HCT116 (cell line): Measurements from ENCODE around the gene CDR2. TPM values are rescaled to one million over a fixed set of nuclear protein-coding genes. Genes with fewer than 3 reads are reported as not detected.

Experiments used
- ATAC-seq: fragments of 200-7000 bp; cut with Tn5 transposase; 2 replicates; pipeline ENCODE4 v1.9.1; 2020; ENCODE audit warnings: mild to moderate bottlenecking, moderate library complexity
- BruUV-seq: library from RNA; stranded (reverse); fragments of 400-500 nt; replicated peaks from 2 replicates; lab custom pipeline; 2021; lab: Mats Ljungman, UMichigan
- CTCF ChIA-PET: fragments of 300-600 bp; sonication (Branson Sonifier 250); formaldehyde crosslinking; loops from one replicate; lab custom pipeline; 2021; ENCODE audit warnings: antibody characterized with exemption; lab: Charles Lee
- POLR2A ChIA-PET: fragments of 300-600, 350-600 bp; sonication (Branson Sonifier 250); formaldehyde crosslinking; loops from one replicate; lab custom pipeline; 2021; ENCODE audit warnings: antibody characterized with exemption; lab: Charles Lee
- RAD21 ChIA-PET, 2 experiments: fragments of 300-600 bp; sonication (Branson Sonifier 250); formaldehyde crosslinking; loops; one replicate each; lab custom pipeline; 2023; ENCODE audit warnings: low total read pairs in 2 of 2; ENCODE audit not compliant: uncharacterized antibody in 2 of 2, unreplicated experiment in 2 of 2, low non-redundant PET in 1 of 2; lab: Charles Lee
- DNase-seq: peaks from one replicate; pipeline ENCODE4 v3.0.0-alpha.2; 2010; ENCODE audit warnings: low read depth, low spot score
- H2AFZ ChIP-seq: fragments of 200-600 bp; shearing (Covaris generic), sonication (generic); 2 replicates; pipeline ENCODE4 v1.6.1; 2017; ENCODE audit warnings: low read depth, mixed run types, mixed read lengths, antibody characterized with exemption, low read length; ENCODE audit not compliant: poor library complexity, severe bottlenecking
- H3K27ac ChIP-seq: 2 replicates; pipeline ENCODE4 v1.5.1; 2012; ENCODE audit warnings: low read depth, low read length
- H3K27me3 ChIP-seq: fragments of 200-600 bp; sonication (generic); 2 replicates; pipeline ENCODE4 v1.6.1; 2016; ENCODE audit warnings: mixed run types, low read length, mixed read lengths; ENCODE audit not compliant: insufficient read depth
- H3K36me3 ChIP-seq, 2 experiments: fragments of 200-500 bp in 1 of 2; fragments of 200-600 bp in 1 of 2; sonication (Bioruptor generic) in 1 of 2; sonication (generic) in 1 of 2; 2 replicates each; pipeline versions ENCODE4 v1.5.1 to v1.6.1; 2014 to 2016; ENCODE audit warnings: low read length in 2 of 2, inconsistent platforms in 1 of 2, mixed read lengths in 1 of 2, mixed run types in 1 of 2; ENCODE audit not compliant: insufficient read depth in 2 of 2, control insufficient read depth in 1 of 2
- H3K4me1 ChIP-seq, 2 experiments: fragments of 200-600 bp in 1 of 2; sonication (generic) in 1 of 2; 2 replicates each; pipeline versions ENCODE4 v1.5.1 to v1.6.1; 2012 to 2017; ENCODE audit warnings: low read length in 2 of 2, inconsistent platforms in 1 of 2, mild to moderate bottlenecking in 1 of 2, mixed read lengths in 1 of 2, mixed run types in 1 of 2, moderate library complexity in 1 of 2; ENCODE audit not compliant: insufficient read depth in 2 of 2, control insufficient read depth in 1 of 2
- H3K4me2 ChIP-seq: fragments of 200-600 bp; sonication (generic); 2 replicates; pipeline ENCODE4 v1.6.1; 2017; ENCODE audit warnings: mixed run types, low read length, mixed read lengths
- H3K4me3 ChIP-seq, 2 experiments: fragments of 200-600 bp in 1 of 2; sonication (generic) in 1 of 2; replicated peaks in 1 of 2; 2 replicates each; pipeline ENCODE4 v1.5.1; 2011 to 2016; ENCODE audit warnings: low read length in 2 of 2, control low read depth in 1 of 2, low read depth in 1 of 2, mild to moderate bottlenecking in 1 of 2, mixed read lengths in 1 of 2, mixed run types in 1 of 2
- H3K79me2 ChIP-seq: fragments of 200-600 bp; sonication (generic); 2 replicates; pipeline ENCODE4 v1.6.1; 2017; ENCODE audit warnings: mild to moderate bottlenecking, mixed run types, low read length, moderate library complexity, mixed read lengths; ENCODE audit not compliant: insufficient read depth
- H3K9ac ChIP-seq: fragments of 200-600 bp; sonication (generic); 2 replicates; pipeline ENCODE4 v1.6.1; 2016; ENCODE audit warnings: low read length, mixed read lengths
- H3K9me2 ChIP-seq: fragments of 200-600 bp; sonication (generic), shearing (Covaris generic); 2 replicates; pipeline ENCODE4 v1.6.1; 2017; ENCODE audit warnings: mixed run types, mild to moderate bottlenecking, moderate library complexity; ENCODE audit not compliant: insufficient read depth
- H3K9me3 ChIP-seq, 2 experiments: fragments of 200-500 bp in 1 of 2; fragments of 200-600 bp in 1 of 2; sonication (Bioruptor generic) in 1 of 2; sonication (generic) in 1 of 2; 2 replicates each; pipeline ENCODE4 v1.6.1; 2014 to 2017; ENCODE audit warnings: low read length in 2 of 2, mixed read lengths in 2 of 2, inconsistent platforms in 1 of 2, low read depth in 1 of 2, mild to moderate bottlenecking in 1 of 2, mixed run types in 1 of 2, moderate library complexity in 1 of 2; ENCODE audit not compliant: control insufficient read depth in 1 of 2, insufficient read depth in 1 of 2
- H4K20me1 ChIP-seq: fragments of 200-600 bp; sonication (generic), shearing (Covaris generic); 2 replicates; pipeline ENCODE4 v1.6.1; 2017; ENCODE audit warnings: mixed run types, mild to moderate bottlenecking, moderate library complexity; ENCODE audit not compliant: insufficient read depth
- CBX3 ChIP-seq: IDR thresholded peaks from 2 replicates; pipeline ENCODE4 v1.6.1; 2012; ENCODE audit warnings: low read depth
- CEBPB ChIP-seq: IDR thresholded peaks from 2 replicates; pipeline ENCODE4 v1.6.1; 2012; ENCODE audit warnings: low read depth
- EGR1 ChIP-seq: IDR thresholded peaks from 2 replicates; pipeline ENCODE4 v1.6.1; 2012; ENCODE audit warnings: low read depth
- ELF1 ChIP-seq: IDR thresholded peaks from 2 replicates; pipeline ENCODE4 v1.6.1; 2012; ENCODE audit warnings: low read depth, borderline replicate concordance
- EZH2phosphoT487 ChIP-seq: fragments of 200-600 bp; IDR thresholded peaks from 2 replicates; pipeline ENCODE4 v1.6.1; 2018; ENCODE audit warnings: antibody characterized with exemption, borderline replicate concordance
- FOSL1 ChIP-seq: IDR thresholded peaks from 2 replicates; pipeline ENCODE4 v1.6.1; 2012; ENCODE audit warnings: low read depth
- POLR2AphosphoS5 ChIP-seq: IDR thresholded peaks from 2 replicates; pipeline ENCODE4 v1.6.1; 2011; ENCODE audit warnings: mild to moderate bottlenecking, low read depth, low read length, moderate library complexity
- SIN3A ChIP-seq: IDR thresholded peaks from 2 replicates; pipeline ENCODE4 v1.6.1; 2012; ENCODE audit warnings: low read depth
- SP1 ChIP-seq: IDR thresholded peaks from 2 replicates; pipeline ENCODE4 v1.6.1; 2012; ENCODE audit warnings: low read depth
- SRF ChIP-seq: IDR thresholded peaks from 2 replicates; pipeline ENCODE4 v1.6.1; 2012; ENCODE audit warnings: low read depth
- TCF7L2 ChIP-seq: IDR thresholded peaks from 2 replicates; pipeline ENCODE4 v1.7.0; 2011; ENCODE audit warnings: borderline replicate concordance, inconsistent platforms; ENCODE audit not compliant: insufficient read depth, insufficient read length; ENCODE audit errors: extremely low read depth
- YY1 ChIP-seq: IDR thresholded peaks from 2 replicates; pipeline ENCODE4 v1.6.1; 2011; ENCODE audit warnings: low read length, low read depth, moderate library complexity, mild to moderate bottlenecking; ENCODE audit not compliant: insufficient replicate concordance; ENCODE audit errors: extremely low read depth
- ZBTB33 ChIP-seq: IDR thresholded peaks from 2 replicates; pipeline ENCODE4 v1.6.1; 2011; ENCODE audit warnings: mild to moderate bottlenecking, low read length, moderate library complexity; ENCODE audit not compliant: insufficient replicate concordance; ENCODE audit errors: extremely low read depth
- ZFX ChIP-seq: fragments of 450-650 bp; IDR thresholded peaks from 2 replicates; pipeline ENCODE4 v1.6.1; 2017
- intact Hi-C: fragments of 100-400 bp; cut with micrococcal nuclease; formaldehyde crosslinking; loops from 2 replicates; pipeline ENCODE4 v1.10.0; 2022
- total RNA-seq: library from RNA; stranded (reverse); gene quantifications from one replicate; pipeline ENCODE4 v1.2.1, GENCODE V29; 2021; ENCODE audit not compliant: unreplicated experiment
- TF ChIP-seq, protein P1 (sequence below): IDR thresholded peaks from 2 replicates; pipeline ENCODE4 v1.6.1; 2012
- TF ChIP-seq, protein P2 (sequence below), 3 experiments: fragments of 200-600 bp in 1 of 3; sonication (generic) in 1 of 3; IDR thresholded peaks in 2 of 3; conservative IDR thresholded peaks in 1 of 3; 2 replicates each; pipeline ENCODE4 v1.5.1; 2012 to 2017; ENCODE audit warnings: low read depth in 2 of 3, low read length in 2 of 3, antibody characterized with exemption in 1 of 3, borderline replicate concordance in 1 of 3, control low read depth in 1 of 3, mild to moderate bottlenecking in 1 of 3, mixed read lengths in 1 of 3, mixed run types in 1 of 3, moderate library complexity in 1 of 3; ENCODE audit not compliant: insufficient read depth in 1 of 3
- TF ChIP-seq, protein P3 (sequence below): IDR thresholded peaks from 2 replicates; pipeline ENCODE4 v1.6.1; 2012

Gene CDR2
- total RNA-seq, 1 experiment from 2014 or later = 27.3 TPM

DNA sequence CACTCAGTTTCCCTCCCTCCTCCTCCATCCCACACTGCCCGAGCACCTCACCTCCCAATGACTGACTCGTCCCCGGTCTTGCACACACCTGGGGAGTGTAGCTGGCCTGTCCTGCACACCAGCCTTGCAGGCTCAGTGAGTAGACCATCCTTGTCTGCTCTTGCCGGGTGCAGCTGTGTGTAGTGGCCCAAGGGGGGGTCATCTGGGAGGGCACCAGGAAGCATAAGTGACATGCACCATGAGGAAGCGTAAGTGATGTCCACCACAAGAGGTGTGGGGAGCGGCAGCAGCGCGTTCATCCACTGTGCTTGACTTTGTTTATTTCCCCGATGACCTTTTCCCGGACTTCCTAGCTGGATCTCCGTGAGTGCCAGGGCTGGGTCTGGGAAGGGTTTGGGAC lies 45.5 kb upstream of the CDR2 start (continued):
- TF ChIP-seq EZH2phosphoT487 (no peak), SRF (no peak), YY1 (no peak), POLR2AphosphoS5 (no peak), ZFX (no peak), EGR1 (no peak)
- TF ChIP-seq, protein P1, sequence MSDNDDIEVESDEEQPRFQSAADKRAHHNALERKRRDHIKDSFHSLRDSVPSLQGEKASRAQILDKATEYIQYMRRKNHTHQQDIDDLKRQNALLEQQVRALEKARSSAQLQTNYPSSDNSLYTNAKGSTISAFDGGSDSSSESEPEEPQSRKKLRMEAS = no peak

GRCh38 chr16:22418826-22419225 lies 44.4 kb upstream of the CDR2 start:
- peaks cover 0 to 3% of the 10 kb centered on the region in 2 experiments; a peak in 1 of 4 replicates for H3K4me1 ChIP-seq
- ATAC-seq (no peak), DNase-seq (no peak)
- no peak overlapping the region for H3K4me3 ChIP-seq
- H3K9me3 ChIP-seq = no peaks in the 10 kb centered on the region
- H3K4me2 ChIP-seq = no peak overlapping the region
- no peaks in the 10 kb centered on the region for H3K79me2 ChIP-seq
- CTCF ChIA-PET = no interaction called here
- BruUV-seq = no TSS peak
- intact Hi-C loops = no loop called here
- RAD21 ChIA-PET = no interaction called here
- POLR2A ChIA-PET = no interaction called here
- TF ChIP-seq, protein P2, sequence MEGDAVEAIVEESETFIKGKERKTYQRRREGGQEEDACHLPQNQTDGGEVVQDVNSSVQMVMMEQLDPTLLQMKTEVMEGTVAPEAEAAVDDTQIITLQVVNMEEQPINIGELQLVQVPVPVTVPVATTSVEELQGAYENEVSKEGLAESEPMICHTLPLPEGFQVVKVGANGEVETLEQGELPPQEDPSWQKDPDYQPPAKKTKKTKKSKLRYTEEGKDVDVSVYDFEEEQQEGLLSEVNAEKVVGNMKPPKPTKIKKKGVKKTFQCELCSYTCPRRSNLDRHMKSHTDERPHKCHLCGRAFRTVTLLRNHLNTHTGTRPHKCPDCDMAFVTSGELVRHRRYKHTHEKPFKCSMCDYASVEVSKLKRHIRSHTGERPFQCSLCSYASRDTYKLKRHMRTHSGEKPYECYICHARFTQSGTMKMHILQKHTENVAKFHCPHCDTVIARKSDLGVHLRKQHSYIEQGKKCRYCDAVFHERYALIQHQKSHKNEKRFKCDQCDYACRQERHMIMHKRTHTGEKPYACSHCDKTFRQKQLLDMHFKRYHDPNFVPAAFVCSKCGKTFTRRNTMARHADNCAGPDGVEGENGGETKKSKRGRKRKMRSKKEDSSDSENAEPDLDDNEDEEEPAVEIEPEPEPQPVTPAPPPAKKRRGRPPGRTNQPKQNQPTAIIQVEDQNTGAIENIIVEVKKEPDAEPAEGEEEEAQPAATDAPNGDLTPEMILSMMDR (IDR thresholded peaks at IDR 0.05 in 2 of 3, conservative IDR thresholded peaks at IDR 0.05 in 1 of 3; ENCODE audit: borderline replicate concordance in 1 of 3, insufficient read depth in 1 of 3, low read depth in 2 of 3, low read length in 2 of 3) = no peak
- TF ChIP-seq, protein P3, sequence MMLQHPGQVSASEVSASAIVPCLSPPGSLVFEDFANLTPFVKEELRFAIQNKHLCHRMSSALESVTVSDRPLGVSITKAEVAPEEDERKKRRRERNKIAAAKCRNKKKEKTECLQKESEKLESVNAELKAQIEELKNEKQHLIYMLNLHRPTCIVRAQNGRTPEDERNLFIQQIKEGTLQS = no peak
- TF ChIP-seq EGR1 (no peak), EZH2phosphoT487 (no peak), FOSL1 (no peak), SP1 (no peak), SIN3A (no peak), CEBPB (no peak), TCF7L2 (no peak), CBX3 (no peak), YY1 (no peak), ELF1 (no peak), ZBTB33 (no peak)
- TF ChIP-seq, protein P1 = no peak
- H4K20me1 ChIP-seq = no peaks in the 10 kb centered on the region
- H3K27me3 ChIP-seq = no peaks in the 10 kb centered on the region
- no peak overlapping the region for H3K27ac ChIP-seq
- H2AFZ ChIP-seq = no peak overlapping the region
- H3K9ac ChIP-seq = no peak overlapping the region
- H3K9me2 ChIP-seq = no peaks in the 10 kb centered on the region
- 0 out of 4 replicates have a peak, but pooled peaks cover 0 to 4% of the 10 kb centered on the region in 2 experiments for H3K36me3 ChIP-seq
